Spinal cord (tissue), 10 donors: Measurements from ENCODE around the gene ZFR2. TPM values are rescaled to one million over a fixed set of nuclear protein-coding genes. Genes with fewer than 3 reads are reported as not detected.

ENCODE experiments used
- DNase-seq, 6 donors: peaks; one replicate each; pipeline versions ENCODE4 v3.0.0 to v3.0.0-alpha.2; 2013 to 2015; ENCODE audit warnings: low spot score in 6 of 6, low read depth in 4 of 6
- H3K27ac ChIP-seq: one replicate; pipeline ENCODE4 v1.5.1; 2013; ENCODE audit warnings: low read depth, low read length, control low read depth
- H3K27me3 ChIP-seq: one replicate; pipeline ENCODE4 v1.6.1; 2013; ENCODE audit warnings: low read length; ENCODE audit not compliant: control insufficient read depth, insufficient read depth
- H3K36me3 ChIP-seq: one replicate; pipeline ENCODE4 v1.6.1; 2013; ENCODE audit warnings: low read length; ENCODE audit not compliant: control insufficient read depth, insufficient read depth
- H3K4me1 ChIP-seq: one replicate; pipeline ENCODE4 v1.6.1; 2013; ENCODE audit warnings: low read length; ENCODE audit not compliant: control insufficient read depth, insufficient read depth
- H3K4me3 ChIP-seq: one replicate; pipeline ENCODE4 v1.5.1; 2013; ENCODE audit warnings: low read depth, low read length, control low read depth
- H3K9me3 ChIP-seq: one replicate; pipeline ENCODE4 v1.6.1; 2013; ENCODE audit warnings: low read length; ENCODE audit not compliant: control insufficient read depth, insufficient read depth
- WGBS: methylation state at CpG from one replicate; pipeline ENCODE4 v1.1.5; 2013; ENCODE audit warnings: missing lambda C conversion rate; ENCODE audit not compliant: insufficient coverage; 5-methylcytosine and 5-hydroxymethylcytosine counted together
- polyA plus RNA-seq, 2 donors: library from polyadenylated mRNA; unstranded; fragments of 120-200 nt; gene quantifications; one replicate each; pipeline ENCODE4 v1.2.1, GENCODE V29; 2013; ENCODE audit not compliant: insufficient read length in 2 of 2
- total RNA-seq, 2 donors: library from RNA; depleted of rRNA in 1 of 2; stranded (reverse); fragments of 120-200 nt in 1 of 2; fragments of >200 nt in 1 of 2; gene quantifications; one replicate each; pipeline versions ENCODE4 v1.2.3 to v1.2.4, GENCODE V29; 2013 to 2014
- donor health status: healthy.

ZFR2 gene
- total and polyA plus RNA-seq, 4 donors = 7.7 to 37.6 (median 18.4) TPM

DNA sequence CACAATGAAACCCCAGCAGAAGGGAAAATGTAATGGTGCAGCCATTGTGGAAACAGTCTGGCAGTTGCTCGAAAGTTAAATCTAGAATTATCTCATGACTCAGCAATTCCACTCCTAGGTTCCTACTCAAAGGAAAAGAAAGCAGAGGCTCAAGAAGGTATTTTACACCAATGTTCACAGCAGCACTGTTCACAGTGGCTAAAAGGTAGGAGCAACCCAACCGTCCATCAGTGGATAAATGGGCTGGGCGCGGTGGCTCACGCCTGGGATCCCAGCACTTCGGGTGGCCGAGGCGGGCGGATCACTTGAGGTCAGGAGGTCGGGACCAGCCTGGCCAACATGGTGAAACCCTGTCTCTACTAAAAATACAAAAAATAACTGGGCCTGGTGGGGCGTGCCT, 25.9 kb downstream of the ZFR2 start:
- Histone ChIP-seq H3K9me3 (no peaks in the 10 kb centered on the region), H3K36me3 (peaks cover 3% of the 10 kb centered on the region), H3K27ac (no peak overlapping the region), H3K27me3 (no peaks in the 10 kb centered on the region), H3K4me1 (no peaks in the 10 kb centered on the region), H3K4me3 (no peak overlapping the region)
- DNase-seq = no peak
- WGBS = 83% methylated on average over 5 of the region's 11 CpGs

DNA sequence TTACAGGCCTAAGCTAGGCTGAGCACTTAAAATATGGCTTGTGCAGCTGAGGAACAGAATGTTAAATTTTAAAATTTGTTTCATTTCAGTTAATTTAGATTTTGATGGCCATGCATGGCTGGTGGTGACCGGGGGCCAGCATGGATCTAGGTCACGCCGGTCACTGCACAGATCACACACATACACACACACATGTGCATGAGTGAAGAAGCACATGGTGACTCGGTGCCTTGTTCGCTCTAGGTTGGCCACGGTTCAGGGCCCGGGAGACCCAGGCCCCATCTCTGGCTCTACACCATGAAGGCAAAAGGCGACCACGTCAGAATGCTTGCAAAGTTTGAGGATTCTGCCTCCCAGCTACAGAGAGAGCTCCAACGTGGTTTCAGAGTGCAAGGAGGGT, 28.0 kb downstream of the ZFR2 start:
- Histone ChIP-seq H3K4me3 (no peak overlapping the region), H3K27ac (no peak overlapping the region), H3K4me1 (no peaks in the 10 kb centered on the region), H3K9me3 (no peaks in the 10 kb centered on the region), H3K27me3 (no peaks in the 10 kb centered on the region), H3K36me3 (peaks cover 3% of the 10 kb centered on the region)
- no peak for DNase-seq
- WGBS = 85% methylated on average over 7 of the region's 10 CpGs

DNA sequence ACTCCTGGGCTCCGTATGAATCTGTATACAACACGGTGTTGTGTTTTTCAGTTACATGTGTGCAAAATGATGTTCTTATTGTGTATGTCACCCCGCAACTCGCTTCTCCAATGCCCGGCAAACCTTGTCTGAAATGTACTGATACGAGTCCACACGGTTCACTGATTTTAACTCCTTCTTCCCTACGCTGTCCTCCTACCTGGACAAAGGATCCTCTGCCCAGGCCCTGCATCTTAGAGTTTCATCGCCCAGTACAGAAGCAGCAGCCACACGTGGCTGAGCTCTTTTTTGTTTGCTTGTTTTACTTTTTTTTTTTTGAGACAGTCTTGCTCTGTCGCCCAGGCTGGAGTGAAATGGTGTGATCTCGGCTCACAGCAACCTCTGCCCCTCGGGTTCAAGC, 28.9 kb downstream of the ZFR2 start:
- 66% methylated on average over 7 of the region's 13 CpGs for WGBS

DNA sequence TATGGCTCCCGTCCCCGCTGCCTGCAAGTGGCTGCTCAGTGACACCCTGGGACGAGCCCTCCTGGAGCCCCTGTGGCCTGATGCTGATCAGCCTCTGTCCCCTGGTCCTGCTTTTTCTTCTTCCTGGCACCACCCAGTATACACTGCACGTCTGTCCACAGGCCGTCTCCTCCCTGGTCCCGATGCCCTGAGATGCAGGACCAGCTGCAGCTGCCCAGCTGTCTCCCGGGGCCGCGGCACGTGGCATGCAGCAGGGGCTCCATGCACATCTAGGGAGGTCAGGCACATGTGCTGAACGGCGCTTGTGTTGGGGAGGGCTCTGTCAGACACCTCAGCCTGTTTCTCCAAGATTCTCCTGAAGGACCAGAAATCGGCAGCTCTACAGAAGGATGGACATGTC, 30.2 kb downstream of the ZFR2 start:
- H3K4me3 ChIP-seq = no peak overlapping the region
- no peaks in the 10 kb centered on the region for H3K27me3 ChIP-seq
- H3K27ac ChIP-seq = no peak overlapping the region
- no peaks in the 10 kb centered on the region for H3K4me1 ChIP-seq
- DNase-seq = no peak
- 69% methylated on average over 12 of the region's 13 CpGs for WGBS
- H3K9me3 ChIP-seq = no peaks in the 10 kb centered on the region
- peaks cover 12% of the 10 kb centered on the region for H3K36me3 ChIP-seq

More for the DNA sequence above, 28.9 kb downstream of the ZFR2 start:
- Histone ChIP-seq H3K9me3 (no peaks in the 10 kb centered on the region), H3K4me3 (no peak overlapping the region), H3K4me1 (no peaks in the 10 kb centered on the region), H3K36me3 (peaks cover 3% of the 10 kb centered on the region), H3K27ac (no peak overlapping the region), H3K27me3 (no peaks in the 10 kb centered on the region)
- no peak for DNase-seq

DNA sequence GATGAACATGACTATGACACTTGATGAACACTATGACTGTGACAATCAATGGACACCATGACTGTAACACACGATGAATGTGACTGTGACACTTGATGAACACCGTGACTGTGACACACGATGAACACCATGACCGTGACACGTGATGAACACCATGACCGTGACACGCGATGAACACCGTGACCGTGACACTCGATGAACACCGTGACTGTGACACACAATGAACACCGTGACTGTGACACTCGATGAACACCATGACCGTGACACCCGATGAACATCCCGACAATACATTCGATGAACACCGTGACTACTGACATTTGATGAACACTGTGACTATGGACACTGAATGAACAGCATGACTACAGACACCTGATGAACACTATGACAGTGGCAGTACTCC, 30.9 kb downstream of the ZFR2 start:
- no peak overlapping the region for H3K27ac ChIP-seq
- H3K4me1 ChIP-seq = no peaks in the 10 kb centered on the region
- DNase-seq = no peak
- peaks cover 15% of the 10 kb centered on the region for H3K36me3 ChIP-seq
- no peaks in the 10 kb centered on the region for H3K9me3 ChIP-seq
- H3K27me3 ChIP-seq = no peaks in the 10 kb centered on the region
- WGBS = 97% methylated on average over 19 of the region's 19 CpGs
- H3K4me3 ChIP-seq = no peak overlapping the region

DNA sequence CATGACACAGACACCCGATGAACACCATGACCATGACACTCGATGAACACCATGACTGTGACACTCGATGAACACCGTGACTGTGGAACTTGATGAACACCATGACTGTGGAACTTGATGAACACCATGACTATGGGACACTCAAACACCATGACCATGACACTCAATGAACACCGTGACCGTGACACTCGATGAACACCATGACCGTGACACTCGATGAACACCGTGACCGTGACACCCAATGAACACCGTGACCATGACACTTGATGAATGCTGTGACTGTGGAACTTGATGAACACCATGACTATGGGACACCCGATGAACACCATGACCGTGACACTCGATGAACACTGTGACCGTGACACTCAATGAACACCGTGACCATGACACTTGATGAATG, 31.5 kb downstream of the ZFR2 start:
- DNase-seq = no peak
- WGBS = 99% methylated on average over 17 of the region's 17 CpGs
- H3K36me3 ChIP-seq = peaks cover 15% of the 10 kb centered on the region
- H3K4me1 ChIP-seq = no peaks in the 10 kb centered on the region
- H3K9me3 ChIP-seq = no peaks in the 10 kb centered on the region
- no peak overlapping the region for H3K27ac ChIP-seq
- no peaks in the 10 kb centered on the region for H3K27me3 ChIP-seq
- H3K4me3 ChIP-seq = no peak overlapping the region

DNA sequence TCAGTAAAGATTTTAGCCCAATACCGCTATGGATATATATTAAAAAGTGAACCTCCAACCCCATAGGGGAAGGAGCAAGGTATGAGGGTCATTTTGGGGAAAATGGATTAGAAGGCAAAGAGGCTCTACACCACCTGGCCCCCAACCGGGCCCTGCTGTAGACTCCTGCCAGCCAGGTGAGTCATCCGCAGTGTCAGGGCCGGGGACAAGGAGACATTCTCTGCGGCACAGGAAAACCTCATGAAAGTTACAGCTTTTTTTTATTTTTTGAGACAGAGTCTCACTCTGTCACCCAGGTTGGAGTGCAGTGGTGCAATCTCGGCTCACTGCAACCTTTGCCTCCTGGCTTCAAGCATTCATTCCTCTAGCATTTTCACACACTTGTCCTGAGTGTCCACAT, 32.0 kb downstream of the ZFR2 start:
- Histone ChIP-seq H3K4me3 (no peak overlapping the region), H3K4me1 (no peaks in the 10 kb centered on the region), H3K27ac (no peak overlapping the region), H3K9me3 (no peaks in the 10 kb centered on the region), H3K36me3 (peaks cover 15% of the 10 kb centered on the region), H3K27me3 (no peaks in the 10 kb centered on the region)
- WGBS = 96% methylated on average over 5 of the region's 6 CpGs
- DNase-seq = no peak

DNA sequence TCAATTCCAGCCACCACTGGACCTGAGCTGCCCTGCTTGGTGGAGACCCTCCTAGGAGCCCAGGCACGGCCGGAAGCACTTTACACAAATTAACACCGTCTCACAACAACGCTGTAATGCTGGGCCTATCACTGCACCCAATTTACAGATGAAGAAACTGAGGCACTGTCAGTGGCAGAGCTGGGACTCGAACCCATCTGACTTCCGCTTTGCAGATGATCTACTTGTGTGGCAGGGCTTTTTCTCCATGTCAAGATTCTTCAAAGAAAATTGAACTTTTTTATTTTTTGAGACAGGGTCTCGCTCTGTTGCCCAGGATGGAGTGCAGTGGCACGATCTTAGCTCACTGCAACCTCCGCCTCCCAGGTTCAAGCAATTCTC, 33.8 kb downstream of the ZFR2 start:
- H3K27me3 ChIP-seq = no peaks in the 10 kb centered on the region
- H3K9me3 ChIP-seq = no peaks in the 10 kb centered on the region
- 80% methylated on average over 8 of the region's 9 CpGs for WGBS
- H3K36me3 ChIP-seq = peaks cover 29% of the 10 kb centered on the region
- H3K27ac ChIP-seq = no peak overlapping the region
- DNase-seq = no peak
- no peak overlapping the region for H3K4me3 ChIP-seq
- peaks cover 5% of the 10 kb centered on the region for H3K4me1 ChIP-seq

DNA sequence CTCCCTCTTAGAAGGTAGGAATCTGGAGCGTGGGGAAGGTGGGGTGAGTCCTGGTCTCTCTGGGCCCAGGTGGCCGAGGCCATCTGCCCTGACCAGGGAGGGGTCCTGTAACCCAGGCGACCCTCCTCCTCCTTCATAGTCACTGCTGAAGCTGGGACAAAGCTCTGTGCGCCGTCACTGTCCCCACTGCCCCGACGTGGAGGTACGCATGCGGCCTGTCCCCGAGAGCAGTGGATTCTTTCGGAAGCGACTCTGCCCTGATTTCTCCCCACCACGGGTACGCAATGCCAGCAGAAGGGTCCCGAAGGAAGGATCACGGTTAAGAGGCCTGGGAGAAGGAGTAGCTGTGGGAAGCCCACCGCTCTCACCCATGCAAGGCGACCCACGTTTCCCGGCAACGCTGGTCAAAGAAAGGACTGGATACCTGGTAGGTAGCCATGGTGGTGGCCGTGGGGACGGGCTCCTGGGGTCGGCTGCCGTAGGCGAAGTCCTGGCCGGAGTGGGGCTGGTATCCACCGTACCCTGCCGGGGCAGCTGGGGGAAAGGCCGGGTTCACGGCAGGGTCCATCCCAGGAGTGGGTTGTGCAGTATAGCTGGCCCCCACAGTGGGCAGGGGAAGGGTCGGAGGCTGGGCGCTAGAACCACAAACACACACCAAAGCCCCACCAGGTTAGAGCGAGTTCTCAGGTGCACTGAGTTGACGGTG, 34.3 kb downstream of the ZFR2 start:
- 86% methylated on average over 33 of the region's 35 CpGs for WGBS
- H3K4me1 ChIP-seq = peaks cover 5% of the 10 kb centered on the region
- no peak for DNase-seq
- no peaks in the 10 kb centered on the region for H3K9me3 ChIP-seq
- no peak overlapping the region for H3K4me3 ChIP-seq
- no peaks in the 10 kb centered on the region for H3K27me3 ChIP-seq
- H3K36me3 ChIP-seq = peaks cover 29% of the 10 kb centered on the region
- H3K27ac ChIP-seq = no peak overlapping the region

DNA sequence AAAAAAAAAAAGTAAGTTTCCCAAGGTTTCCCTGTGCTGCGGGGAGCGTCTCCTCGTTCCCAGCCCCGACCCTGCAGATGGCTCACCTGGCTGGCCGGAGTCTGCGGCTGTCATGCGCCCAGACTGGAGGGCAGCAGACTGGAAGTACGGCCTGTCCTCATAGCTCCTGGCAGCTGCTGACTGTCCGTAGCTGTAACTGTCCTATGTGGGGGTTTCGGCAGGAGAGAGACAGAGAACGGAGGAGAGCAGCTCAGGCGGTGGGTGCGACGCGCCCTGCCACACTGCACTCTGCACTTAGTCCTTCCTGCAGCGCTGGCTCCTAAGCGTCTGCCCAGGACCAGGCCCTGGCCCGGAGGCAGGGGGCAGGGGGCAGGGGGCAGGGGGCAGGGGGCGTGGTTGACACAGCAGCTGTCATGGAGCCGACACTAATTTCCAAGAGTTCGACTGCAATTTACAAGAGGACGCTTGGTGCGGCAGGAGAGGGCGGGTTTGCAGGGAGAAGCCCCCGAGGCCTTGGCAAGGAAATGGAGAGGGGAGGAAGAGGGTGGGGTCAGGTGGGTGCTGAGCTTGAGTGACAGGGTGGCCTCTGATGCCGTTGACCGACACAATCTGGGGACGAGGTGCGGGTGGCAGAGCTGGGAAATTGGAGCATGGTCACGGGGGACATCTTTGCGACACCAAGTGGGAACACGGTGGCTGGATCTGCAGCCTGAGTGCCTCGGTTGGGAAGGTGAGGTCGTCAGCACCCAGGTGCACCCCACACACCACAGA, 35.1 kb downstream of the ZFR2 start:
- WGBS = 66% methylated on average over 26 of the region's 34 CpGs
- H3K27ac ChIP-seq = no peak overlapping the region

More for the DNA sequence above, 35.1 kb downstream of the ZFR2 start:
- DNase-seq = no peak
- H3K36me3 ChIP-seq = peaks cover 29% of the 10 kb centered on the region
- no peak overlapping the region for H3K4me3 ChIP-seq
- H3K9me3 ChIP-seq = no peaks in the 10 kb centered on the region
- peaks cover 5% of the 10 kb centered on the region for H3K4me1 ChIP-seq
- H3K27me3 ChIP-seq = no peaks in the 10 kb centered on the region
